WTC11 (cell line): Measurements from ENCODE around the gene ILF2. TPM values are rescaled to one million over a fixed set of nuclear protein-coding genes. Genes with fewer than 3 reads are reported as not detected.

ENCODE experiments used
- ATAC-seq: fragments of 200-7000 bp; cut with Tn5 transposase; 2 replicates; pipeline ENCODE4 v1.10.0; 2021; ENCODE audit warnings: mild to moderate bottlenecking, moderate library complexity
- CTCF ChIA-PET: fragments of 300-600 bp; sonication (Branson Sonifier 250); formaldehyde crosslinking; loops from one replicate; lab custom pipeline; 2021; ENCODE audit warnings: antibody characterized with exemption; lab: Charles Lee
- POLR2A ChIA-PET: fragments of 350-600 bp; sonication (Branson Sonifier 250); formaldehyde crosslinking; loops from one replicate; lab custom pipeline; 2021; ENCODE audit warnings: antibody characterized with exemption; lab: Charles Lee
- DNase-seq: peaks from one replicate; pipeline ENCODE4 v3.0.0; 2021; ENCODE audit warnings: low spot score
- H3K27ac Mint-ChIP-seq: 2 replicates; pipeline ENCODE4 v1.8.0; 2021; ENCODE audit warnings: mixed read lengths
- H3K27me3 Mint-ChIP-seq: 2 replicates; pipeline ENCODE4 v1.8.0; 2021; ENCODE audit warnings: low read depth, mild to moderate bottlenecking, moderate library complexity, mixed read lengths
- H3K36me3 Mint-ChIP-seq: 2 replicates; pipeline ENCODE4 v1.8.0; 2021; ENCODE audit warnings: mixed read lengths
- H3K4me1 Mint-ChIP-seq: 2 replicates; pipeline ENCODE4 v1.8.0; 2022; ENCODE audit warnings: mixed read lengths
- H3K4me3 Mint-ChIP-seq: 2 replicates; pipeline ENCODE4 v1.8.0; 2021; ENCODE audit warnings: mild to moderate bottlenecking, moderate library complexity, mixed read lengths
- H3K9me3 Mint-ChIP-seq: 2 replicates; pipeline ENCODE4 v1.8.0; 2021; ENCODE audit warnings: mixed read lengths
- ARID4B ChIP-seq: sonication (generic); formaldehyde crosslinking; IDR thresholded peaks from 2 replicates; pipeline ENCODE4 v1.8.0; 2023; ENCODE audit warnings: missing genetic modification reagents, mild to moderate bottlenecking, borderline replicate concordance
- CDX4 ChIP-seq: fragments of 250-450 bp; sonication (Bioruptor Pico); IDR thresholded peaks from 2 replicates; pipeline ENCODE4 v1.9.0; 2021; ENCODE audit warnings: moderate library complexity, mild to moderate bottlenecking, inconsistent platforms, borderline replicate concordance
- CREM ChIP-seq: sonication (generic); formaldehyde crosslinking; IDR thresholded peaks from 2 replicates; pipeline ENCODE4 v1.8.1; 2022; ENCODE audit warnings: mild to moderate bottlenecking, missing genetic modification reagents, moderate library complexity
- E2F4 ChIP-seq: sonication (generic); formaldehyde crosslinking; IDR thresholded peaks from 2 replicates; pipeline ENCODE4 v1.8.1; 2022; ENCODE audit warnings: low read depth, mild to moderate bottlenecking, moderate library complexity, missing genetic modification reagents, borderline replicate concordance
- ETV6 ChIP-seq: sonication (generic); formaldehyde crosslinking; IDR thresholded peaks from 2 replicates; pipeline ENCODE4 v1.8.1; 2022; ENCODE audit warnings: mild to moderate bottlenecking, missing genetic modification reagents
- FOXK1 ChIP-seq: sonication (generic); formaldehyde crosslinking; IDR thresholded peaks from 2 replicates; pipeline ENCODE4 v1.8.0; 2022; ENCODE audit warnings: mild to moderate bottlenecking, moderate library complexity, missing genetic modification reagents
- FOXP4 ChIP-seq: sonication (generic); formaldehyde crosslinking; IDR thresholded peaks from 2 replicates; pipeline ENCODE4 v1.8.0; 2022; ENCODE audit warnings: mild to moderate bottlenecking, missing genetic modification reagents
- MAX ChIP-seq: sonication (generic); formaldehyde crosslinking; IDR thresholded peaks from 2 replicates; pipeline ENCODE4 v1.8.0; 2022; ENCODE audit warnings: mild to moderate bottlenecking, missing genetic modification reagents
- TCF7 ChIP-seq: sonication (generic); formaldehyde crosslinking; IDR thresholded peaks from 2 replicates; pipeline ENCODE4 v1.8.0; 2022; ENCODE audit warnings: mild to moderate bottlenecking, low read depth, missing genetic modification reagents, moderate library complexity
- USF2 ChIP-seq: sonication (generic); formaldehyde crosslinking; IDR thresholded peaks from 2 replicates; pipeline ENCODE4 v1.8.1; 2023; ENCODE audit warnings: mild to moderate bottlenecking, missing genetic modification reagents, moderate library complexity
- ZNF232 ChIP-seq: sonication (generic); formaldehyde crosslinking; IDR thresholded peaks from 2 replicates; pipeline ENCODE4 v1.8.0; 2022; ENCODE audit warnings: mild to moderate bottlenecking, missing genetic modification reagents
- total RNA-seq: library from RNA; stranded (reverse); gene quantifications from 3 replicates; pipeline ENCODE4 v1.2.3, GENCODE V29; 2021

ILF2 gene
- total RNA-seq, 1 experiment from 2014 or later = 337 TPM

- H3K9me3 Mint-ChIP-seq = no peaks in the 10 kb centered on the region
- no peaks in the 10 kb centered on the region for H3K36me3 Mint-ChIP-seq
- peaks cover 25% of the 10 kb centered on the region for H3K4me1 Mint-ChIP-seq
- peak overlapping the region; percentile 80 for H3K27ac Mint-ChIP-seq
- H3K4me3 Mint-ChIP-seq = peak overlapping the region; percentile 46
- peak; percentile 63 for ATAC-seq
- H3K27me3 Mint-ChIP-seq = no peaks in the 10 kb centered on the region
- TF ChIP-seq E2F4 (CRISPR knock-in tag) (no peak), CREM (CRISPR knock-in tag) (no peak), TCF7 (CRISPR knock-in tag) (no peak), FOXK1 (CRISPR knock-in tag) (0 out of 2 replicates have a peak, but pooled peaks have one; percentile 26), ETV6 (peak; percentile 35; the same call in 1 of the 2 replicates), MAX (peak; percentile 42; the same call in 1 of the 2 replicates)
- POLR2A ChIA-PET = interaction anchor here (0.8 to 1.6 kb wide), 3 partner anchors 18 to 30 kb away, joined by 3 to 8 read pairs (median 6); partner anchors contain the start of gene NPR1
- DNase-seq = peak; percentile 57
- CTCF ChIA-PET = interaction anchor here (0.7 to 2.4 kb wide), 10 partner anchors 18 to 269 kb away, joined by 3 to 22 read pairs (median 4); partner anchors contain the start of genes CREB3L4, NPR1 and S100A13
Measured at GRCh38 chr1:153698020-153698922, 27.5 kb upstream of the ILF2 start.

- CTCF ChIA-PET = interaction anchor here (0.9 to 2.4 kb wide), 8 partner anchors 17 to 270 kb away, joined by 3 to 22 read pairs (median 6); partner anchors contain the start of genes CREB3L4, NPR1 and S100A13
- no peaks in the 10 kb centered on the region for H3K9me3 Mint-ChIP-seq
- peak; percentile 71 for ATAC-seq
Measured at GRCh38 chr1:153697191-153698019, 26.6 kb upstream of the ILF2 start.

More at GRCh38 chr1:153697191-153698019, 26.6 kb upstream of the ILF2 start:
- DNase-seq = peak; percentile 56
- H3K36me3 Mint-ChIP-seq = no peaks in the 10 kb centered on the region
- peaks cover 25% of the 10 kb centered on the region for H3K4me1 Mint-ChIP-seq
- no peaks in the 10 kb centered on the region for H3K27me3 Mint-ChIP-seq
- POLR2A ChIA-PET = interaction anchor here (0.8 to 1.6 kb wide), 5 partner anchors 17 to 64 kb away, joined by 3 to 8 read pairs (median 4); partner anchors contain the start of genes CHTOP, INTS3 and NPR1
- peak overlapping the region; percentile 80 for H3K27ac Mint-ChIP-seq
- TF ChIP-seq ZNF232 (CRISPR knock-in tag) (no peak), ARID4B (CRISPR knock-in tag) (no peak), FOXP4 (CRISPR knock-in tag) (no peak), USF2 (CRISPR knock-in tag) (no peak), CDX4 (CRISPR knock-in tag) (no peak)
- H3K4me3 Mint-ChIP-seq = peak overlapping the region; percentile 46
